IMR-90 (cell line): Measurements from ENCODE around the gene THOC6. TPM values are rescaled to one million over a fixed set of nuclear protein-coding genes. Genes with fewer than 3 reads are reported as not detected.

Source experiments
- ATAC-seq: fragments of 200-7000 bp; cut with Tn5 transposase; 2 replicates; pipeline ENCODE4 v1.9.1; 2020; ENCODE audit warnings: low read depth, mild to moderate bottlenecking, moderate library complexity
- BruUV-seq: library from RNA; stranded (reverse); fragments of 400-500 nt; replicated peaks from 2 replicates; lab custom pipeline; 2021; lab: Mats Ljungman, UMichigan
- CTCF ChIA-PET: fragments of 300-600 bp; formaldehyde crosslinking; extraction: SDS; loops from one replicate; lab custom pipeline; 2021; ENCODE audit warnings: antibody characterized with exemption; lab: Yijun Ruan, JAX
- POLR2A ChIA-PET: fragments of 300-600 bp; sonication (Branson Sonifier 250); formaldehyde crosslinking; loops from one replicate; lab custom pipeline; 2022; ENCODE audit warnings: antibody characterized with exemption; ENCODE audit not compliant: unreplicated experiment; lab: Charles Lee
- DNase-seq: peaks from one replicate; pipeline ENCODE4 v3.0.0; 2013
- H2AFZ ChIP-seq: replicated peaks from 2 replicates; pipeline ENCODE3; 2013; ENCODE audit warnings: low read length, mild to moderate bottlenecking; ENCODE audit not compliant: poor library complexity
- H2AK5ac ChIP-seq: 2 replicates; pipeline ENCODE4 v1.6.1; 2013; ENCODE audit warnings: low read depth, low read length, inconsistent platforms
- H2AK9ac ChIP-seq: replicated peaks from 2 replicates; pipeline ENCODE3; 2013; ENCODE audit warnings: mild to moderate bottlenecking, low read depth, low read length, moderate library complexity; ENCODE audit not compliant: poor library complexity
- H2BK120ac ChIP-seq: 2 replicates; pipeline ENCODE4 v1.6.1; 2013; ENCODE audit warnings: low read depth, low read length, inconsistent platforms
- H2BK15ac ChIP-seq: 3 replicates; pipeline ENCODE4 v1.6.1; 2013; ENCODE audit warnings: low read depth, low read length, inconsistent platforms
- H2BK20ac ChIP-seq: 2 replicates; pipeline ENCODE4 v1.6.1; 2013; ENCODE audit warnings: low read depth, mild to moderate bottlenecking, inconsistent platforms, low read length, moderate library complexity
- H2BK5ac ChIP-seq: 2 replicates; pipeline ENCODE4 v1.6.1; 2013; ENCODE audit warnings: mild to moderate bottlenecking, low read depth, low read length, inconsistent platforms; ENCODE audit not compliant: poor library complexity, severe bottlenecking
- H3K14ac ChIP-seq: replicated peaks from 2 replicates; pipeline ENCODE4 v1.6.1; 2013; ENCODE audit warnings: low read depth, low read length, inconsistent platforms
- H3K18ac ChIP-seq: 2 replicates; pipeline ENCODE4 v1.6.1; 2013; ENCODE audit warnings: low read depth, low read length, control low read depth
- H3K23ac ChIP-seq: 2 replicates; pipeline ENCODE4 v1.6.1; 2013; ENCODE audit warnings: low read depth, low read length, inconsistent platforms
- H3K27ac ChIP-seq: 2 replicates; pipeline ENCODE4 v1.5.1; 2013; ENCODE audit warnings: mild to moderate bottlenecking, control low read depth, low read length; ENCODE audit not compliant: insufficient read depth
- H3K27me3 ChIP-seq: 2 replicates; pipeline ENCODE4 v1.6.1; 2013; ENCODE audit warnings: low read length; ENCODE audit not compliant: control insufficient read depth, insufficient read depth
- H3K36me3 ChIP-seq: 2 replicates; pipeline ENCODE4 v1.6.1; 2013; ENCODE audit warnings: low read length, mixed read lengths; ENCODE audit not compliant: control insufficient read depth, insufficient read depth
- H3K4ac ChIP-seq: 2 replicates; pipeline ENCODE4 v1.6.1; 2013; ENCODE audit warnings: low read depth, low read length, inconsistent platforms
- H3K4me1 ChIP-seq: 2 replicates; pipeline ENCODE4 v1.6.1; 2013; ENCODE audit warnings: low read length, mixed read lengths; ENCODE audit not compliant: control insufficient read depth, insufficient read depth
- H3K4me2 ChIP-seq: 2 replicates; pipeline ENCODE4 v1.6.1; 2013; ENCODE audit warnings: low read depth, mild to moderate bottlenecking, control low read depth, low read length, moderate library complexity
- H3K4me3 ChIP-seq: 2 replicates; pipeline ENCODE4 v1.5.1; 2013; ENCODE audit warnings: low read depth, mild to moderate bottlenecking, control low read depth, low read length, moderate library complexity; ENCODE audit not compliant: insufficient read depth
- H3K56ac ChIP-seq: 2 replicates; pipeline ENCODE4 v1.6.1; 2013; ENCODE audit warnings: low read length, inconsistent platforms; ENCODE audit not compliant: insufficient read depth; ENCODE audit errors: extremely low read depth
- H3K79me1 ChIP-seq, 2 experiments: 2 replicates each; pipeline ENCODE4 v1.6.1; 2013; ENCODE audit warnings: low read length in 2 of 2, inconsistent platforms in 1 of 2, low read depth in 1 of 2
- H3K9ac ChIP-seq: 2 replicates; pipeline ENCODE4 v1.6.1; 2013; ENCODE audit warnings: low read depth, low read length, control low read depth
- H3K9me1 ChIP-seq: 2 replicates; pipeline ENCODE4 v1.6.1; 2013; ENCODE audit warnings: low read length, inconsistent platforms; ENCODE audit not compliant: insufficient read depth
- H3K9me3 ChIP-seq: 2 replicates; pipeline ENCODE4 v1.6.1; 2013; ENCODE audit warnings: low read length; ENCODE audit not compliant: control insufficient read depth, insufficient read depth
- H4K20me1 ChIP-seq: 2 replicates; pipeline ENCODE4 v1.6.1; 2013; ENCODE audit warnings: low read length, inconsistent platforms; ENCODE audit not compliant: insufficient read depth
- H4K5ac ChIP-seq: 2 replicates; pipeline ENCODE4 v1.6.1; 2013; ENCODE audit warnings: mild to moderate bottlenecking, low read depth, low read length, control low read depth
- H4K8ac ChIP-seq, 2 experiments: 2 replicates each; pipeline ENCODE4 v1.6.1; 2013; ENCODE audit warnings: low read depth in 2 of 2, low read length in 2 of 2, control low read depth in 1 of 2, inconsistent platforms in 1 of 2
- H4K91ac ChIP-seq: 2 replicates; pipeline ENCODE4 v1.6.1; 2013; ENCODE audit warnings: low read depth, low read length, inconsistent platforms; ENCODE audit not compliant: insufficient read depth
- CEBPB ChIP-seq: IDR thresholded peaks from 2 replicates; pipeline ENCODE4 v1.6.1; 2012; ENCODE audit warnings: low read depth, low read length, improper control_type of control experiment
- FOS ChIP-seq: fragments of 150-350 bp; IDR thresholded peaks from 2 replicates; pipeline ENCODE4 v1.6.1; 2016; ENCODE audit warnings: low read depth, low read length
- MAZ ChIP-seq: IDR thresholded peaks from 2 replicates; pipeline ENCODE4 v1.6.1; 2012; ENCODE audit warnings: low read depth, mild to moderate bottlenecking, low read length, improper control_type of control experiment, moderate library complexity, borderline replicate concordance
- MXI1 ChIP-seq: IDR thresholded peaks from 2 replicates; pipeline ENCODE4 v1.6.1; 2012; ENCODE audit warnings: low read depth, mild to moderate bottlenecking, low read length, moderate library complexity, borderline replicate concordance
- NFE2L2 ChIP-seq: fragments of 150-350 bp; IDR thresholded peaks from 2 replicates; pipeline ENCODE4 v1.6.1; 2016; ENCODE audit warnings: low read depth, mild to moderate bottlenecking, low read length
- POLR2A ChIP-seq: IDR thresholded peaks from 2 replicates; pipeline ENCODE4 v1.6.1; 2012; ENCODE audit warnings: mild to moderate bottlenecking, low read depth, low read length
- RAD21 ChIP-seq: IDR thresholded peaks from 2 replicates; pipeline ENCODE4 v1.6.1; 2012; ENCODE audit warnings: low read length, improper control_type of control experiment
- RCOR1 ChIP-seq: IDR thresholded peaks from 2 replicates; pipeline ENCODE4 v1.6.1; 2012; ENCODE audit warnings: mild to moderate bottlenecking, low read length, improper control_type of control experiment; ENCODE audit not compliant: insufficient replicate concordance
- RFX5 ChIP-seq: IDR thresholded peaks from 2 replicates; pipeline ENCODE4 v1.8.0; 2012; ENCODE audit warnings: low read depth, mild to moderate bottlenecking, low read length, moderate library complexity
- SMC3 ChIP-seq: fragments of 150-350 bp; IDR thresholded peaks from 2 replicates; pipeline ENCODE4 v1.6.1; 2016; ENCODE audit warnings: low read depth, mild to moderate bottlenecking, antibody characterized with exemption, low read length, moderate library complexity
- WGBS, 2 experiments: methylation state at CpG; one replicate each; pipeline versions ENCODE4 v1.1.5 to v1.1.7; 2013; ENCODE audit warnings: missing lambda C conversion rate in 2 of 2; ENCODE audit not compliant: insufficient read length in 1 of 2; ENCODE audit errors: extremely low coverage in 2 of 2; 5-methylcytosine and 5-hydroxymethylcytosine counted together
- dilution Hi-C: fragments of 300-500 bp; cut with HindIII; formaldehyde crosslinking; loops from one replicate; pipeline ENCODE4 v1.14.3; 2018; ENCODE audit warnings: low sequenced_read_pairs; ENCODE audit not compliant: unreplicated experiment
- in situ Hi-C: fragments of 300-500 bp; cut with MboI; formaldehyde crosslinking; loops from 3 replicates; pipeline ENCODE4 v1.14.3; 2019; ENCODE audit warnings: low sequenced_read_pairs, inconsistent platforms, mixed read lengths
- intact Hi-C: fragments of 100-400 bp; cut with micrococcal nuclease; formaldehyde crosslinking; loops from 2 replicates; pipeline ENCODE4 v1.10.0; 2022
- polyA plus RNA-seq, 3 experiments: library from polyadenylated mRNA; depleted of rRNA; stranded (reverse); fragments of >200 nt; gene quantifications; 2 replicates each; pipeline ENCODE4 v1.2.3, GENCODE V29; 2012; ENCODE audit warnings: low replicate concordance in 1 of 3
- total RNA-seq: library from RNA; depleted of rRNA; stranded (reverse); fragments of >200 nt; gene quantifications from 2 replicates; pipeline ENCODE4 v1.2.3, GENCODE V29; 2012
- TF ChIP-seq, protein P1 (sequence below): fragments of 150-350 bp; IDR thresholded peaks from 2 replicates; pipeline ENCODE4 v1.6.1; 2016; ENCODE audit warnings: low read depth, mild to moderate bottlenecking, low read length, moderate library complexity, borderline replicate concordance
- TF ChIP-seq, protein P2 (sequence below): fragments of 150-350 bp; IDR thresholded peaks from 2 replicates; pipeline ENCODE4 v1.6.1; 2017; ENCODE audit warnings: mild to moderate bottlenecking, antibody characterized with exemption, low read length, low read depth
- TF ChIP-seq, protein P3 (sequence below): conservative IDR thresholded peaks from 2 replicates; pipeline ENCODE4 v1.5.1; 2012; ENCODE audit warnings: mild to moderate bottlenecking, low read depth, low read length, improper control_type of control experiment

Gene THOC6
- total and polyA plus RNA-seq, 2 of the 4 experiments (the other 2 are of a cell fraction): 16.8 to 23.1 TPM

DNA sequence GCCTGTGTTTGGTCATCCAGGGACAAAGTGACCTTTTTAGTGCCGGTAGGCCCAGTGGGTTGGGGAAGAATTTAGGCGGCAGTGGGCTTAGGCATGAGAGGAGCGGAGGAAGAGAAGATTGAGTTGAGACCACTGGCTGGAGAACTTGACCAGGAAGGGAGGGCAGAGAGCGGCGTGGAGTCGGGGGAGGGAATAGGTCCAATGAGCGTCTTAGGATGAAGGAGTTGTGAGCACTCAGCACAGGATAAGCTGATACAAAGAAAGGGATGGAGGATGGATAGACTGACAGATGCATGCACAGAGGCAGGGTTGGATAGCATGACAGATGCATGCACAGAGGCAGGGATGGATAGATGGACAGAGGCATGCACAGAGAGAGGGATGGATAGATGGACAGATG lies 49.6 kb downstream of the THOC6 start:
- Histone ChIP-seq H2AK9ac (no peak overlapping the region), H3K4ac (no peak overlapping the region), H3K23ac (no peak overlapping the region), H3K56ac (no peak overlapping the region), H3K9ac (no peak overlapping the region), H2BK5ac (no peak overlapping the region), H2BK20ac (no peak overlapping the region), H4K8ac (no peak overlapping the region), H2AFZ (no peak overlapping the region), H3K18ac (no peak overlapping the region), H3K27ac (no peak overlapping the region), H3K4me1 (no peaks in the 10 kb centered on the region), H2AK5ac (no peak overlapping the region), H4K20me1 (no peaks in the 10 kb centered on the region), H3K9me3 (no peaks in the 10 kb centered on the region), H2BK15ac (no peak overlapping the region), H3K14ac (no peak overlapping the region), H4K5ac (no peak overlapping the region), H3K36me3 (no peaks in the 10 kb centered on the region), H3K4me3 (no peak overlapping the region), H3K27me3 (peaks cover 42% of the 10 kb centered on the region), H4K91ac (no peak overlapping the region), H3K79me1 (no peaks in the 10 kb centered on the region), H3K9me1 (peaks cover 6% of the 10 kb centered on the region; the same call in 1 of the 2 replicates), H2BK120ac (no peak overlapping the region), H3K4me2 (no peak overlapping the region)
- intact Hi-C loops: no loop called here
- POLR2A ChIA-PET: no interaction called here
- CTCF ChIA-PET: no interaction called here
- whole genome bisulfite sequencing, 2 experiments: 86% methylated on average over 7 of the region's 7 CpGs; no CpG with 5 or more reads in 1 of the 2 experiments
- dilution Hi-C loops: no loop called here
- in situ Hi-C loops: no loop called here
- no TSS peak for BruUV-seq
- ATAC-seq (no peak), DNase-seq (no peak)
- TF ChIP-seq FOS (no peak), RFX5 (no peak), RAD21 (no peak), MAZ (no peak), RCOR1 (no peak), CEBPB (no peak), MXI1 (no peak), POLR2A (no peak), NFE2L2 (no peak), SMC3 (no peak)
- TF ChIP-seq, protein P1, sequence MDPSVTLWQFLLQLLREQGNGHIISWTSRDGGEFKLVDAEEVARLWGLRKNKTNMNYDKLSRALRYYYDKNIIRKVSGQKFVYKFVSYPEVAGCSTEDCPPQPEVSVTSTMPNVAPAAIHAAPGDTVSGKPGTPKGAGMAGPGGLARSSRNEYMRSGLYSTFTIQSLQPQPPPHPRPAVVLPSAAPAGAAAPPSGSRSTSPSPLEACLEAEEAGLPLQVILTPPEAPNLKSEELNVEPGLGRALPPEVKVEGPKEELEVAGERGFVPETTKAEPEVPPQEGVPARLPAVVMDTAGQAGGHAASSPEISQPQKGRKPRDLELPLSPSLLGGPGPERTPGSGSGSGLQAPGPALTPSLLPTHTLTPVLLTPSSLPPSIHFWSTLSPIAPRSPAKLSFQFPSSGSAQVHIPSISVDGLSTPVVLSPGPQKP: no peak
- TF ChIP-seq, protein P2, sequence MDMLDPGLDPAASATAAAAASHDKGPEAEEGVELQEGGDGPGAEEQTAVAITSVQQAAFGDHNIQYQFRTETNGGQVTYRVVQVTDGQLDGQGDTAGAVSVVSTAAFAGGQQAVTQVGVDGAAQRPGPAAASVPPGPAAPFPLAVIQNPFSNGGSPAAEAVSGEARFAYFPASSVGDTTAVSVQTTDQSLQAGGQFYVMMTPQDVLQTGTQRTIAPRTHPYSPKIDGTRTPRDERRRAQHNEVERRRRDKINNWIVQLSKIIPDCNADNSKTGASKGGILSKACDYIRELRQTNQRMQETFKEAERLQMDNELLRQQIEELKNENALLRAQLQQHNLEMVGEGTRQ: no peak
- TF ChIP-seq, protein P3, sequence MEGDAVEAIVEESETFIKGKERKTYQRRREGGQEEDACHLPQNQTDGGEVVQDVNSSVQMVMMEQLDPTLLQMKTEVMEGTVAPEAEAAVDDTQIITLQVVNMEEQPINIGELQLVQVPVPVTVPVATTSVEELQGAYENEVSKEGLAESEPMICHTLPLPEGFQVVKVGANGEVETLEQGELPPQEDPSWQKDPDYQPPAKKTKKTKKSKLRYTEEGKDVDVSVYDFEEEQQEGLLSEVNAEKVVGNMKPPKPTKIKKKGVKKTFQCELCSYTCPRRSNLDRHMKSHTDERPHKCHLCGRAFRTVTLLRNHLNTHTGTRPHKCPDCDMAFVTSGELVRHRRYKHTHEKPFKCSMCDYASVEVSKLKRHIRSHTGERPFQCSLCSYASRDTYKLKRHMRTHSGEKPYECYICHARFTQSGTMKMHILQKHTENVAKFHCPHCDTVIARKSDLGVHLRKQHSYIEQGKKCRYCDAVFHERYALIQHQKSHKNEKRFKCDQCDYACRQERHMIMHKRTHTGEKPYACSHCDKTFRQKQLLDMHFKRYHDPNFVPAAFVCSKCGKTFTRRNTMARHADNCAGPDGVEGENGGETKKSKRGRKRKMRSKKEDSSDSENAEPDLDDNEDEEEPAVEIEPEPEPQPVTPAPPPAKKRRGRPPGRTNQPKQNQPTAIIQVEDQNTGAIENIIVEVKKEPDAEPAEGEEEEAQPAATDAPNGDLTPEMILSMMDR: no peak
